K562 (cell line): ENCODE results near the gene COQ4. TPM values are rescaled to one million over a fixed set of nuclear protein-coding genes. Genes with fewer than 3 reads are reported as not detected.

Experiments used
- CREM ChIP-seq: IDR thresholded peaks from 2 replicates; pipeline ENCODE4 v1.6.1; 2014; ENCODE audit warnings: antibody characterized with exemption, low read depth
- CXXC5 ChIP-seq: fragments of 250-450 bp; sonication (Bioruptor Pico); IDR thresholded peaks from 2 replicates; pipeline ENCODE4 v1.8.0; 2022; ENCODE audit warnings: inconsistent platforms, mild to moderate bottlenecking, moderate library complexity
- DNMT1 ChIP-seq: fragments of 450-650 bp; IDR thresholded peaks from 2 replicates; pipeline ENCODE4 v1.6.1; 2016; ENCODE audit warnings: antibody characterized with exemption, mild to moderate bottlenecking
- ETV1 ChIP-seq: fragments of 450-650 bp; conservative IDR thresholded peaks from 2 replicates; pipeline ENCODE4 v1.6.1; 2016; ENCODE audit warnings: missing genetic modification characterization, control low read depth, low read depth, missing compliant biosample characterization
- HLTF ChIP-seq: fragments of 450-650 bp; IDR thresholded peaks from 2 replicates; pipeline ENCODE4 v1.6.1; 2016
- JUNB ChIP-seq: fragments of 450-650 bp; formaldehyde crosslinking; conservative IDR thresholded peaks from 2 replicates; pipeline ENCODE4 v1.4.0; 2020; ENCODE audit warnings: mild to moderate bottlenecking
- MXI1 ChIP-seq: IDR thresholded peaks from 2 replicates; pipeline ENCODE4 v1.6.1; 2011; ENCODE audit warnings: low read depth, mild to moderate bottlenecking, improper control_type of control experiment, low read length
- PHF20 ChIP-seq: fragments of 450-650 bp; IDR thresholded peaks from 2 replicates; pipeline ENCODE4 v1.6.1; 2018; ENCODE audit not compliant: partially characterized antibody
- RCOR1 ChIP-seq, 2 experiments: IDR thresholded peaks; 2 replicates each; pipeline ENCODE4 v1.6.1; 2012; ENCODE audit warnings: low read depth in 2 of 2, low read length in 2 of 2, borderline replicate concordance in 1 of 2, improper control_type of control experiment in 1 of 2
- RNF2 ChIP-seq: sonication (generic); IDR thresholded peaks from 2 replicates; pipeline ENCODE4 v1.6.1; 2016
- SIN3B ChIP-seq: fragments of 450-650 bp; IDR thresholded peaks from 2 replicates; pipeline ENCODE4 v1.6.1; 2017; ENCODE audit warnings: low read depth, mild to moderate bottlenecking, moderate library complexity
- SIRT6 ChIP-seq: IDR thresholded peaks from one replicate; pipeline ENCODE4 v1.6.1; 2012; ENCODE audit warnings: low read depth, mild to moderate bottlenecking, control low read depth, inconsistent platforms, low read length, moderate library complexity
- SMARCA5 ChIP-seq: fragments of 450-650 bp; IDR thresholded peaks from 2 replicates; pipeline ENCODE4 v1.6.1; 2016
- SRF ChIP-seq, 2 experiments: fragments of 250-450, 450-650 bp in 1 of 2; sonication (Bioruptor Pico) in 1 of 2; sonication (generic) in 1 of 2; formaldehyde crosslinking; IDR thresholded peaks; 2 replicates each; pipeline versions ENCODE4 v1.5.0 to v1.5.1; 2020 to 2022; ENCODE audit warnings: mild to moderate bottlenecking in 1 of 2, missing genetic modification reagents in 1 of 2
- TBP ChIP-seq: optimal IDR thresholded peaks from 2 replicates; pipeline ENCODE3; 2011; ENCODE audit warnings: low read depth, low read length, improper control_type of control experiment
- ZKSCAN8 ChIP-seq: fragments of 200-800 bp; sonication (Bioruptor generic); IDR thresholded peaks from 2 replicates; pipeline ENCODE4 v1.6.1; 2016; ENCODE audit warnings: missing genetic modification characterization, missing compliant biosample characterization
- ZNF12 ChIP-seq: sonication (generic); formaldehyde crosslinking; IDR thresholded peaks from 2 replicates; pipeline ENCODE4 v1.4.0; 2020; ENCODE audit warnings: mild to moderate bottlenecking, missing genetic modification reagents
- ZNF133 ChIP-seq: fragments of 250-450 bp; sonication (Bioruptor Pico); IDR thresholded peaks from 2 replicates; pipeline ENCODE4 v1.4.0; 2020; ENCODE audit warnings: mild to moderate bottlenecking
- ZNF217 ChIP-seq: sonication (generic); formaldehyde crosslinking; IDR thresholded peaks from 2 replicates; pipeline ENCODE4 v1.8.0; 2022; ENCODE audit warnings: mild to moderate bottlenecking, missing genetic modification reagents
- ZNF764 ChIP-seq: fragments of 250-450 bp; sonication (Bioruptor Pico); IDR thresholded peaks from 2 replicates; pipeline ENCODE4 v1.4.0; 2020; ENCODE audit warnings: low read depth, mild to moderate bottlenecking, moderate library complexity
- polyA plus RNA-seq, 8 experiments: library from polyadenylated mRNA; depleted of rRNA in 4 of 8; stranded (reverse) in 5 of 8; unstranded in 3 of 8; fragments of >200 nt; fragmentation: Nextera tagmentation in 2 of 8; fragmentation: Illumina TruSeq in 1 of 8; extraction: Ambion mirVana in 2 of 8; extraction: Trizol in 1 of 8; gene quantifications; 2 replicates each; pipeline versions ENCODE4 v1.2.1 to v1.2.3, GENCODE V29; 2011 to 2014; ENCODE audit warnings: inconsistent platforms in 1 of 8, missing spikeins in 1 of 8
- total RNA-seq, 7 experiments: library from RNA; depleted of rRNA in 6 of 7; stranded (reverse); fragments of >200 nt in 6 of 7; fragmentation: Illumina TruSeq in 2 of 7; extraction: Trizol in 2 of 7; gene quantifications; 2 replicates each; pipeline versions ENCODE4 v1.2.1 to v1.2.3, GENCODE V29; 2011 to 2021; ENCODE audit warnings: low replicate concordance in 1 of 7
- TF ChIP-seq, protein P1 (sequence below), 2 experiments: fragments of 450-650 bp in 1 of 2; sonication (generic) in 1 of 2; formaldehyde crosslinking in 1 of 2; IDR thresholded peaks in 1 of 2; conservative IDR thresholded peaks in 1 of 2; 2 replicates each; pipeline versions ENCODE4 v1.6.1 to v1.8.1; 2016 to 2023; ENCODE audit warnings: mild to moderate bottlenecking in 2 of 2, moderate library complexity in 2 of 2, inconsistent platforms in 1 of 2, missing genetic modification reagents in 1 of 2
- TF ChIP-seq, protein P2 (sequence below): fragments of 450-650 bp; IDR thresholded peaks from 2 replicates; pipeline ENCODE4 v1.6.1; 2016; ENCODE audit warnings: low read depth, mild to moderate bottlenecking, moderate library complexity
- TF ChIP-seq, protein P3 (sequence below): fragments of 450-650 bp; IDR thresholded peaks from 2 replicates; pipeline ENCODE4 v1.6.1; 2016; ENCODE audit warnings: borderline replicate concordance
- TF ChIP-seq, protein P4 (sequence below): fragments of 450-650 bp; IDR thresholded peaks from one replicate; pipeline ENCODE4 v1.6.1; 2018; ENCODE audit warnings: mild to moderate bottlenecking, moderate library complexity; ENCODE audit not compliant: partially characterized antibody

The COQ4 gene
- total and polyA plus RNA-seq, 9 of the 15 experiments (the other 6 are each of a cell fraction or from before 2014, with no cell fraction given), result 9.1 to 135 (median 67.2) TPM

DNA sequence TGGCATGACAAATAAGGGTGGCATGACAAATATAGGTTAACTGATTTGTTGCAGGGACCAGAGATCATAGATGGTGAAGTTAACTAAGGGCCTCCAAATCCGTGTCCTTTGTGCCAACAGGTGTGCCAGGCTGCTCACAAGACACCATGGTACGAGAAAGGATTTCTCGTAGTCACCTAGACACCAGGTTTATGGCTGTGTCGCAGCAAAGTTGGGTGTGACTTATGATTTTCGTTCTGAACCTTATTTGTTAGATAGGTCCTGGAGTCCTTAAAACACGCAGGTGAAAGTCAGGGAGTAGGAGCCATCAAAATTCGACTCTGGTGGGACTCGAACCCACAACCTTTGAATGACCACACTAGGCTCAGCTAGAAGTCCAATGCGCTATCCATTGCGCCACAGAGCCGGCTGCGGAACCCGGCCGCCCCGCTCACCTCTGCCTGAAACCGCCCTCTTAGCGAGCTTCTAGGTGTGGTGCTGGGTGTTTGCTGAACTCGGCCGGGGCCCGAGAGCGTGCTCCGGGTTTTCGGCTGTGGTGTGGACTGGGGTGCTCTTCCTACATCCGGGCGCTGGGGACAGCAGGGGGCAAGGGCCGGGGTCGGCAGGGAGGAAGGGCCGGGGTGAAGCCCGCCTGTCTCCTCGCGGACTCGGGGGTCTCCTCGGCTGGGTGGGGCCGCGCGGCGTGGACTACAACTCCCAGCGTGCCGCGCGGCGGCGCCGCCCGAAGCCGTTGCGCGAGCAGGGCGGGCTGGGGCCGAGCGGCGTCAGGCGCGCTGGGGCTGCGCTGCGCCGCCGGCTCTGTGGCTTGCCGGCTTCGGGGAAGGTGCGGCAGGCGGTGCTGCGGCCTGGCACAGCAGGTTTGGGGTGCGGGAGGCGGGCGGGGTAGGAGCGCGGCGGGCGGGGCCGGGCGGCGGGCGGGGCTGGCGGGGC lies 17.4 kb downstream of the COQ4 start, which contains the start of gene SLC27A4 (continued):
- TF ChIP-seq SRF (CRISPR knock-in tag; IDR thresholded peaks at IDR 0.05), result peak; percentile 1 to 76; a peak in 2 of 4 replicates
- no peak for TF ChIP-seq DNMT1
- TF ChIP-seq, protein P1, sequence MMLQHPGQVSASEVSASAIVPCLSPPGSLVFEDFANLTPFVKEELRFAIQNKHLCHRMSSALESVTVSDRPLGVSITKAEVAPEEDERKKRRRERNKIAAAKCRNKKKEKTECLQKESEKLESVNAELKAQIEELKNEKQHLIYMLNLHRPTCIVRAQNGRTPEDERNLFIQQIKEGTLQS (IDR thresholded peaks at IDR 0.05), result no peak
- TF ChIP-seq, protein P1 (CRISPR knock-in tag; conservative IDR thresholded peaks at IDR 0.05), result peak; percentile 97
- peak; percentile 84; the same call in 1 of the 2 replicates for TF ChIP-seq MXI1
- TF ChIP-seq SIRT6, result no peak
- TF ChIP-seq, protein P2, sequence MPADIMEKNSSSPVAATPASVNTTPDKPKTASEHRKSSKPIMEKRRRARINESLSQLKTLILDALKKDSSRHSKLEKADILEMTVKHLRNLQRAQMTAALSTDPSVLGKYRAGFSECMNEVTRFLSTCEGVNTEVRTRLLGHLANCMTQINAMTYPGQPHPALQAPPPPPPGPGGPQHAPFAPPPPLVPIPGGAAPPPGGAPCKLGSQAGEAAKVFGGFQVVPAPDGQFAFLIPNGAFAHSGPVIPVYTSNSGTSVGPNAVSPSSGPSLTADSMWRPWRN, result 0 out of 2 replicates have a peak, but pooled peaks have one; percentile 45
- TF ChIP-seq ETV1 (tag), result no peak
- TF ChIP-seq JUNB (CRISPR knock-in tag), result no peak
- no peak for TF ChIP-seq ZNF217 (CRISPR knock-in tag)
- TF ChIP-seq ZNF12, result no peak
- TF ChIP-seq ZNF133 (CRISPR knock-in tag), result no peak
- no peak for TF ChIP-seq RNF2
- TF ChIP-seq RCOR1 (IDR thresholded peaks at IDR 0.05; ENCODE audit: borderline replicate concordance in 1 of 2, low read depth in 2 of 2, low read length in 2 of 2), result peak; percentile 8 to 78; a peak in 3 of 4 replicates
- peak; percentile 99 for TF ChIP-seq TBP
- TF ChIP-seq CREM, result no peak
- TF ChIP-seq CXXC5 (CRISPR knock-in tag), result peak; percentile 100
- no peak for TF ChIP-seq ZKSCAN8 (CRISPR knock-in tag)
- peak; percentile 86; the same call in 1 of the 2 replicates for TF ChIP-seq HLTF
- TF ChIP-seq, protein P3, sequence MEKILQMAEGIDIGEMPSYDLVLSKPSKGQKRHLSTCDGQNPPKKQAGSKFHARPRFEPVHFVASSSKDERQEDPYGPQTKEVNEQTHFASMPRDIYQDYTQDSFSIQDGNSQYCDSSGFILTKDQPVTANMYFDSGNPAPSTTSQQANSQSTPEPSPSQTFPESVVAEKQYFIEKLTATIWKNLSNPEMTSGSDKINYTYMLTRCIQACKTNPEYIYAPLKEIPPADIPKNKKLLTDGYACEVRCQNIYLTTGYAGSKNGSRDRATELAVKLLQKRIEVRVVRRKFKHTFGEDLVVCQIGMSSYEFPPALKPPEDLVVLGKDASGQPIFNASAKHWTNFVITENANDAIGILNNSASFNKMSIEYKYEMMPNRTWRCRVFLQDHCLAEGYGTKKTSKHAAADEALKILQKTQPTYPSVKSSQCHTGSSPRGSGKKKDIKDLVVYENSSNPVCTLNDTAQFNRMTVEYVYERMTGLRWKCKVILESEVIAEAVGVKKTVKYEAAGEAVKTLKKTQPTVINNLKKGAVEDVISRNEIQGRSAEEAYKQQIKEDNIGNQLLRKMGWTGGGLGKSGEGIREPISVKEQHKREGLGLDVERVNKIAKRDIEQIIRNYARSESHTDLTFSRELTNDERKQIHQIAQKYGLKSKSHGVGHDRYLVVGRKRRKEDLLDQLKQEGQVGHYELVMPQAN, result peak; percentile 90; the same call in 1 of the 2 replicates
- TF ChIP-seq PHF20, result peak; percentile 72
- no peak for TF ChIP-seq SMARCA5
- no peak for TF ChIP-seq SIN3B
- peak; percentile 59; the same call in 1 of the 2 replicates for TF ChIP-seq ZNF764 (CRISPR knock-in tag)
- TF ChIP-seq, protein P4, sequence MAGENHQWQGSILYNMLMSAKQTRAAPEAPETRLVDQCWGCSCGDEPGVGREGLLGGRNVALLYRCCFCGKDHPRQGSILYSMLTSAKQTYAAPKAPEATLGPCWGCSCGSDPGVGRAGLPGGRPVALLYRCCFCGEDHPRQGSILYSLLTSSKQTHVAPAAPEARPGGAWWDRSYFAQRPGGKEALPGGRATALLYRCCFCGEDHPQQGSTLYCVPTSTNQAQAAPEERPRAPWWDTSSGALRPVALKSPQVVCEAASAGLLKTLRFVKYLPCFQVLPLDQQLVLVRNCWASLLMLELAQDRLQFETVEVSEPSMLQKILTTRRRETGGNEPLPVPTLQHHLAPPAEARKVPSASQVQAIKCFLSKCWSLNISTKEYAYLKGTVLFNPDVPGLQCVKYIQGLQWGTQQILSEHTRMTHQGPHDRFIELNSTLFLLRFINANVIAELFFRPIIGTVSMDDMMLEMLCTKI, result no peak
